Testis (tissue), 2 donors: ENCODE data around the gene FTSJ3.

Experiments
- POLR2A ChIP-seq: fragments of 450-650 bp; IDR thresholded peaks from one replicate; pipeline ENCODE4 v1.6.1; 2017; ENCODE audit warnings: antibody characterized with exemption, mild to moderate bottlenecking, moderate library complexity
- TF ChIP-seq, protein P1 (sequence below), 3 experiments: fragments of 450-650 bp in 2 of 3; fragments of 200-600 bp in 1 of 3; sonication (generic) in 1 of 3; IDR thresholded peaks; one replicate each; pipeline ENCODE4 v1.5.1; 2016 to 2019; ENCODE audit warnings: antibody characterized with exemption in 3 of 3, mild to moderate bottlenecking in 2 of 3, moderate library complexity in 1 of 3

DNA sequence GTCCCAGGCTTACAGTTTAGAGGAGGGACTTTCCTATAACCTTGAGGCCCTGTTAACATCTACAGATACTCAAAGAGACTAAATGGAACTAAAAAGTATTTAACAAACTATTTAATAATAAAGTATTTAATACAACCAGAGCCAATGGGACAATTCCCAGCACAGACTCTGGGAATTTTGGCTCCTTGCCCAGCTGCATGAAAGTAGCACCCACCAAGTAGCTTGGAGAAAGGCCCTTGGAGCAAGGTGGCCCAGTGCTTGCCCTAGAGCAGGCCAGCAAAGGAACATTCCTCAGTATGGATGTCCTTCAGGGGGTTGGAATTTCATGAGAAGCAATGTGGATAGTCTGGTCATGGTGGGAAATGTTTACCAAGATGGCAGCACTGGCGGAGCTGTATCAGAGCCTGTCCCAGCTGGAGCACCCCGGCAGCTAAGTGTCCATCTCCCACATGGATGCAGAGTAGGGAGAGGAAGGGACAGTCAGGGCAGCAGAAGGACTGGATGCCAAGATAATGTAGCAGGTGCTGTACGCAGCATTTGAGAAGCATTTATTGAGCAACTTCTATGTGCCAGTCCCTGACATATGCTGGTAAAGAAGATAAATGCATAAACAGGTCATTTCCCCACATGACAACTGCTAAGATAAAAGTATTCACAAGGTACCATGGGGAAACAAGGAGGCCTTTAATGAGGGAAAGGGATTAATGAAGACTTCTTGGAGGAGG, 20.2 kb upstream of the FTSJ3 start:
- TF ChIP-seq POLR2A: no peak
- TF ChIP-seq, protein P1, sequence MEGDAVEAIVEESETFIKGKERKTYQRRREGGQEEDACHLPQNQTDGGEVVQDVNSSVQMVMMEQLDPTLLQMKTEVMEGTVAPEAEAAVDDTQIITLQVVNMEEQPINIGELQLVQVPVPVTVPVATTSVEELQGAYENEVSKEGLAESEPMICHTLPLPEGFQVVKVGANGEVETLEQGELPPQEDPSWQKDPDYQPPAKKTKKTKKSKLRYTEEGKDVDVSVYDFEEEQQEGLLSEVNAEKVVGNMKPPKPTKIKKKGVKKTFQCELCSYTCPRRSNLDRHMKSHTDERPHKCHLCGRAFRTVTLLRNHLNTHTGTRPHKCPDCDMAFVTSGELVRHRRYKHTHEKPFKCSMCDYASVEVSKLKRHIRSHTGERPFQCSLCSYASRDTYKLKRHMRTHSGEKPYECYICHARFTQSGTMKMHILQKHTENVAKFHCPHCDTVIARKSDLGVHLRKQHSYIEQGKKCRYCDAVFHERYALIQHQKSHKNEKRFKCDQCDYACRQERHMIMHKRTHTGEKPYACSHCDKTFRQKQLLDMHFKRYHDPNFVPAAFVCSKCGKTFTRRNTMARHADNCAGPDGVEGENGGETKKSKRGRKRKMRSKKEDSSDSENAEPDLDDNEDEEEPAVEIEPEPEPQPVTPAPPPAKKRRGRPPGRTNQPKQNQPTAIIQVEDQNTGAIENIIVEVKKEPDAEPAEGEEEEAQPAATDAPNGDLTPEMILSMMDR (IDR thresholded peaks at IDR 0.05): no peak
